Mucosa of descending colon (tissue), 3 donors: Measurements from ENCODE around the gene MSH2. TPM values are rescaled to one million over a fixed set of nuclear protein-coding genes. Genes with fewer than 3 reads are reported as not detected.
"Not testable (repeated sequence)": the region's sequence is repeated elsewhere in the genome, so short reads cannot be mapped to it uniquely, and the experiment has no call there.

Experiments used
- ATAC-seq: fragments of 200-7000 bp; cut with Tn5 transposase; one replicate; pipeline ENCODE4 v1.9.1; 2020; ENCODE audit warnings: mild to moderate bottlenecking, moderate library complexity
- DNase-seq, 3 donors: peaks; one replicate each; pipeline ENCODE4 v3.0.0-alpha.2; 2020
- H3K36me3 ChIP-seq: fragments of 200-600 bp; one replicate; pipeline ENCODE4 v1.8.0; 2021; ENCODE audit warnings: low read depth, mild to moderate bottlenecking
- H3K4me1 ChIP-seq: fragments of 200-600 bp; one replicate; pipeline ENCODE4 v1.8.0; 2021; ENCODE audit warnings: low read depth, mild to moderate bottlenecking
- H3K4me3 ChIP-seq: fragments of 200-600 bp; one replicate; pipeline ENCODE4 v1.8.0; 2021; ENCODE audit warnings: mild to moderate bottlenecking
- H3K9me3 ChIP-seq: fragments of 200-600 bp; one replicate; pipeline ENCODE4 v1.8.0; 2021; ENCODE audit warnings: mild to moderate bottlenecking
- intact Hi-C, 2 donors: fragments of 100-400 bp; cut with DNase I in 1 of 2; cut with micrococcal nuclease in 1 of 2; formaldehyde crosslinking; loops; one replicate each; pipeline versions ENCODE4 v1.11.0 to v1.11.1; 2022; cut with DNase I, micrococcal nuclease
- total RNA-seq, 3 donors: library from RNA; stranded (reverse); fragmentation: NEBNext Ultra II Directional in 2 of 3; extraction: Animal tissue kit (Norgen Biotek cat#: 25700) in 2 of 3; gene quantifications; one replicate each; pipeline versions ENCODE4 v1.2.1 to v1.2.4, GENCODE V29; 2021 to 2023
- TF ChIP-seq, protein P1 (sequence below): fragments of 200-600 bp; IDR thresholded peaks from one replicate; pipeline ENCODE4 v1.8.0; 2022; ENCODE audit warnings: antibody characterized with exemption, mild to moderate bottlenecking
- donor health status: DM: no; HTN: no; CAD: no; lungs with moderate emphysema.
- donor health status: DM: no; HTN: no; CAD: no.
- donor health status: DM: no; HTN: yes; CAD: no.

The MSH2 gene
- total RNA-seq, 3 donors from 2014 or later, result 10.7 to 17.4 (median 12.8) TPM

DNA sequence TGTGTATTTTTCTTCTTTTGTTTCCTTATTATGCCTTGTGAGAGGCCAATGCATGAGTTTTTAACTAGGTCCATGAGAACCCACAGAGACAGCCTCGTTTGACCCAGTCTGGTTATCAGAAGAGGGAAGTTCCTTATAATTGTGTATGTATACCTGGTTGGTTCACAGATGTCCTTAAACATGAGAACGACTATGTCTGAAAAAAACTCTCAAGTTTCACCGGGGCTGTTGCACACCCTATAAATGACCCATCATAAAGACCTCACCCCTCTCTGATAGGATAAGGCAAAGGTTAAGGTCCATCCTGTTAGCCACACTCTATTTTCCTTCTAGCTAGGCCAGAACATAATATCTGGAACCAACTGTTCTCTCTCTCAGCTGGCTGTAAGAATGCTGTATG, 42.7 kb upstream of the MSH2 start:
- TF ChIP-seq, protein P1, sequence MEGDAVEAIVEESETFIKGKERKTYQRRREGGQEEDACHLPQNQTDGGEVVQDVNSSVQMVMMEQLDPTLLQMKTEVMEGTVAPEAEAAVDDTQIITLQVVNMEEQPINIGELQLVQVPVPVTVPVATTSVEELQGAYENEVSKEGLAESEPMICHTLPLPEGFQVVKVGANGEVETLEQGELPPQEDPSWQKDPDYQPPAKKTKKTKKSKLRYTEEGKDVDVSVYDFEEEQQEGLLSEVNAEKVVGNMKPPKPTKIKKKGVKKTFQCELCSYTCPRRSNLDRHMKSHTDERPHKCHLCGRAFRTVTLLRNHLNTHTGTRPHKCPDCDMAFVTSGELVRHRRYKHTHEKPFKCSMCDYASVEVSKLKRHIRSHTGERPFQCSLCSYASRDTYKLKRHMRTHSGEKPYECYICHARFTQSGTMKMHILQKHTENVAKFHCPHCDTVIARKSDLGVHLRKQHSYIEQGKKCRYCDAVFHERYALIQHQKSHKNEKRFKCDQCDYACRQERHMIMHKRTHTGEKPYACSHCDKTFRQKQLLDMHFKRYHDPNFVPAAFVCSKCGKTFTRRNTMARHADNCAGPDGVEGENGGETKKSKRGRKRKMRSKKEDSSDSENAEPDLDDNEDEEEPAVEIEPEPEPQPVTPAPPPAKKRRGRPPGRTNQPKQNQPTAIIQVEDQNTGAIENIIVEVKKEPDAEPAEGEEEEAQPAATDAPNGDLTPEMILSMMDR, result no peak
- no peak overlapping the region for H3K4me3 ChIP-seq
- DNase-seq (peak in 1 of 3 donors; percentile 63), ATAC-seq (peak; percentile 81)
- H3K36me3 ChIP-seq, result no peaks in the 10 kb centered on the region
- intact Hi-C loops, result no loop called here
- H3K9me3 ChIP-seq, result no peaks in the 10 kb centered on the region
- peaks cover 43% of the 10 kb centered on the region for H3K4me1 ChIP-seq

DNA sequence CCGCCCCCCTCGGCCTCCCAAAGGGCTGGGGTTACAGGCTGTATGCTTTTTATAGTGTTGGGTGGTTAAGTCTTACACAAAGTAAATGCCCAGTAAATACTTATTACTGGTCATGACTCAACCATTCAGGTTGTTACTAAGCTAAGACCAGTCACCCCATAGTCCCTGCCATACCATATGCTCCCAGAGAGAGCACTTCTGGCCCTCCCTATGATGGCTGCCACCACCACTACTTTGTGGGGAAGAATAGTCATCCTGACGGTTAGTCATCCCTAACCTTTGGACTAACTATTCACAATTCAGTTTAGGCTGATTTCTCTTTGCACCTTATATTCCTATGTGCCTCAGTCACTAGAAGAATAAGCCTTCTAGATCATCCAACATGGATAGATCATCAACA, 42.0 kb upstream of the MSH2 start:
- peak in 1 of 3 donors; percentile 51 for DNase-seq

DNA sequence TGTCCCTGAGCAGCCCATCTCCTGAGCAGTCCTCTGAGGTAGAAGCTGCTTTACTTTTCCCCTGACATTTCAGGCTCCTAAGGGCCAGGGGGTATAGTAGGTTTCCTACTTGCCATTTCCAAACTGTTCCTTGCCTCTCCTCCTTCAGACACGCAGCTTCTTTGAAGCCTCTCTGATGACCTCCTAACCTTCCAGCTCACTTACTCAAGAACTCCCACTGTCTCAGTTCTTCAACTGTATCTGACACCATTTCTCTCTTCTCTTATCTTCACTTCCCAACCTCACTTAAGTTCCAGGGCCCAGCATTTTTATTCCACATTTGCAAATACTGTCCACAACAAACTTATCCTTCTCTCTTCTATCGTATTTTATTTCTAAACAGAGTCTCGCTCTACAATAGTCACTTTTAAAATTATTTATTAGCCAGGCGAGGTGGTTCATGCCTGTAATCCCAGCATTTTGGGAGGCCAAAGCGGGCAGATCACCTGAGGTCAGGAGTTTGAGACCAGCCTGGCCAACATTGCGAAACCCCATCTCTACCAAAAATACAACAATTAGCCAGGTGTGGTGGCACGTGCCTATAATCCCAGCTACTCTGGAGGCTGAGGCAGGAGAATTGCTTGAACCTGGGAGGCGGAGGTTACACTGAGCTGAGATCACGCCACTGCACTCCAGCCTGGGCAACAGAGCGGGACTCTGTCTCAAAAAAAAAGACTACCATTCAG, 41.3 kb upstream of the MSH2 start:
- peak in 1 of 3 donors; percentile 24 for DNase-seq
- peaks cover 35% of the 10 kb centered on the region for H3K4me1 ChIP-seq
- H3K9me3 ChIP-seq, H3K36me3 ChIP-seq, intact Hi-C loops, H3K4me3 ChIP-seq, ATAC-seq: not testable (repeated sequence)

More for the DNA sequence above, 42.0 kb upstream of the MSH2 start:
- H3K4me1 ChIP-seq, result peaks cover 36% of the 10 kb centered on the region
- intact Hi-C loops, result no loop called here
- H3K4me3 ChIP-seq, result no peak overlapping the region
- peak; percentile 77 for ATAC-seq
- TF ChIP-seq, protein P1, result no peak
- H3K9me3 ChIP-seq, result no peaks in the 10 kb centered on the region
- H3K36me3 ChIP-seq, result no peaks in the 10 kb centered on the region

DNA sequence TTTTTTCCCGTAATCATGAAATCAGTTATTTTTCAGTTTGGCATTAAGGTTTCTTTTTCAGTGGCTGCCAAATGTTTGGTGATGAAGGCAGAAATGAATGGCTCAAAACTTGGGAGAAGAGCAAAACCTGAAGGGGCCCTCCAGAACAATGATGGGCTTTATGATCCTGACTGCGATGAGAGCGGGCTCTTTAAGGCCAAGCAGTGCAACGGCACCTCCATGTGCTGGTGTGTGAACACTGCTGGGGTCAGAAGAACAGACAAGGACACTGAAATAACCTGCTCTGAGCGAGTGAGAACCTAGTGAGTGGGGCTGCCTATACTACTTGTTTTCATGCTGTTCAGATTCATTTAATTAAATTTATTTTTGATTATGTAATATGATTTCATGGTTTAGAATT, 29.2 kb upstream of the MSH2 start:
- peaks cover 13% of the 10 kb centered on the region for H3K4me1 ChIP-seq
- no peak overlapping the region for H3K4me3 ChIP-seq
- intact Hi-C loops, result no loop called here
- TF ChIP-seq, protein P1, result no peak
- H3K36me3 ChIP-seq, result no peaks in the 10 kb centered on the region
- peak; percentile 23 for ATAC-seq
- DNase-seq, result peak in 2 of 3 donors; percentile 63
- H3K9me3 ChIP-seq, result no peaks in the 10 kb centered on the region

DNA sequence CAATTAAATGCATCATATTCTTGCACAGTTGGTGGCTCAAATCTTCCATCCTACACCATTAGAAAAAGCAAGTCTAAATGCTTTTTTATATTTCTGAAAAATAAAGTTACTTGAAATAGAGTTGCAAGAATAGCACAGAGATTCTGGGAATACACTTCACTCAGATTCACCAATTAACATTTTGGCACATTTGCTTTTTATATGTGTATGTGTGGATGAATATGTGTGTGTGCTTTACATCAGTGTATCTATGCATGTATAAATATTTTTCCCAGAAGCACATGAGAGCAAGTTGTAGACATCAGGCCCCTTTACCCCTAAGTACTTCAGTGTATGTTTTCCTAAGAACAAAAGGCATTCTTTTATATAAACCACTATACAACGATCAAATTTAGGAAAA, 27.6 kb upstream of the MSH2 start:
- no peaks in the 10 kb centered on the region for H3K36me3 ChIP-seq
- DNase-seq, result no peak
- no peak for ATAC-seq
- intact Hi-C loops, result no loop called here
- TF ChIP-seq, protein P1, result no peak
- H3K9me3 ChIP-seq, result no peaks in the 10 kb centered on the region
- peaks cover 13% of the 10 kb centered on the region for H3K4me1 ChIP-seq
- H3K4me3 ChIP-seq, result no peak overlapping the region

DNA sequence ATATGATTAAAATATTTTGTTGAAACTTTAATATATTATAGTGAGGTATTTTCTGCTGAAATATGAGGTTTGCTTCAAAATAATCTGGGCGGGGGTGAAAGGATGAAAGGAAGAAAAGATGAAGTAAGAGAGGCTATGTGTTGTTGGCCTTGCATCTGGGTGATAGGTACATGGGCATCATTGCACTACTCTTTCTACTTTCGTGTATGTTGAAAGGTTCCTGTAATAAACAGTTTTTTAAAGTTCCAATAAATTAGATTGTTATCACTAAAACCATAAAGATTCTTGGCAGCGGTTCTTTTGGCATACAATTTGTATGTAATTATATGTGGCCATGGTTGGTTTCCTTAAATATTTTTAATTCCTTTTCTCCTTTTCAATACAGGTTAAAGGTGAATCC, 23.6 kb upstream of the MSH2 start:
- Histone ChIP-seq H3K36me3 (no peaks in the 10 kb centered on the region), H3K4me1 (peaks cover 19% of the 10 kb centered on the region), H3K4me3 (no peak overlapping the region), H3K9me3 (no peaks in the 10 kb centered on the region)
- TF ChIP-seq, protein P1, result no peak
- intact Hi-C loops, result no loop called here
- DNase-seq (no peak), ATAC-seq (peak; percentile 22)
